HCEC 1CT (cell line): Measurements from ENCODE around the gene ERP27.

Source experiments
- DNase-seq: peaks from one replicate; pipeline ENCODE4 v3.0.0-alpha.2; 2017

The ERP27 gene

GRCh38 chr12:14900521-14901227 is 37.7 kb downstream of the ERP27 start:
- no peak for DNase-seq

GRCh38 chr12:14896521-14897169 is 41.7 kb downstream of the ERP27 start:
- peak; percentile 55 for DNase-seq

- no peak for DNase-seq
These were observed 44.7 kb downstream of the ERP27 start for GRCh38 chr12:14893506-14894250.

GRCh38 chr12:14892726-14893505 is 45.4 kb downstream of the ERP27 start:
- peak; percentile 45 for DNase-seq

- no peak for DNase-seq
These were observed 47.6 kb downstream of the ERP27 start for GRCh38 chr12:14890701-14891100.

- no peak for DNase-seq
These were observed 52.1 kb downstream of the ERP27 start for GRCh38 chr12:14886271-14886670.

- DNase-seq, result no peak
These were observed 52.6 kb downstream of the ERP27 start, which contains the start of gene MGP for GRCh38 chr12:14885718-14886221. Gene MGP (minus strand): TSS chr12:14885854. CDS start chr12:14885791, 63 bp downstream.

- DNase-seq, result peak; percentile 54
These were observed 53.9 kb downstream of the ERP27 start for GRCh38 chr12:14884458-14884878.

- DNase-seq, result no peak
These were observed 54.7 kb downstream of the ERP27 start for GRCh38 chr12:14883686-14884085.

- no peak for DNase-seq
These were observed 57.4 kb downstream of the ERP27 start for GRCh38 chr12:14880890-14881453.

GRCh38 chr12:14879222-14879933 is 59.0 kb downstream of the ERP27 start:
- DNase-seq, result no peak

GRCh38 chr12:14878488-14878887 is 59.8 kb downstream of the ERP27 start:
- no peak for DNase-seq

- DNase-seq, result no peak
These were observed 61.5 kb downstream of the ERP27 start for GRCh38 chr12:14876833-14877232.

GRCh38 chr12:14874882-14875281 is 63.5 kb downstream of the ERP27 start:
- peak; percentile 52 for DNase-seq

GRCh38 chr12:14873440-14874185 is 64.7 kb downstream of the ERP27 start:
- DNase-seq, result no peak

- no peak for DNase-seq
These were observed 66.5 kb downstream of the ERP27 start for GRCh38 chr12:14871886-14872285.

GRCh38 chr12:14871247-14871646 is 67.1 kb downstream of the ERP27 start:
- DNase-seq, result no peak

- DNase-seq, result peak; percentile 32
These were observed 69.3 kb downstream of the ERP27 start for GRCh38 chr12:14868916-14869506.
